Upper lobe of left lung (tissue), 6 donors: ENCODE data around the gene MRPS24. TPM values are rescaled to one million over a fixed set of nuclear protein-coding genes. Genes with fewer than 3 reads are reported as not detected.
"Not testable (repeated sequence)": the region's sequence is repeated elsewhere in the genome, so short reads cannot be mapped to it uniquely, and the experiment has no call there.

Source experiments
- ATAC-seq, 2 donors: fragments of 200-7000 bp; cut with Tn5 transposase; one replicate each; pipeline ENCODE4 v1.9.1; 2022; ENCODE audit warnings: mild to moderate bottlenecking in 2 of 2, moderate library complexity in 2 of 2; ENCODE audit not compliant: low FRiP score in 2 of 2
- DNase-seq, 2 donors: peaks; one replicate each; pipeline ENCODE4 v3.0.0-alpha.2; 2019 to 2020
- H3K27ac ChIP-seq, 4 donors: fragments of 200-600 bp; sonication (generic); one replicate each; pipeline ENCODE4 v1.5.1; 2016 to 2019
- H3K27me3 ChIP-seq, 4 donors: fragments of 200-600 bp; sonication (generic); one replicate each; pipeline ENCODE4 v1.5.1; 2017 to 2019
- H3K36me3 ChIP-seq, 4 donors: fragments of 200-600 bp; sonication (generic); one replicate each; pipeline ENCODE4 v1.5.1; 2016 to 2019
- H3K4me1 ChIP-seq, 4 donors: fragments of 200-600 bp; sonication (generic); one replicate each; pipeline ENCODE4 v1.5.1; 2018 to 2019
- H3K4me3 ChIP-seq, 4 donors: fragments of 200-600 bp; sonication (generic); one replicate each; pipeline ENCODE4 v1.5.1; 2017 to 2019; ENCODE audit warnings: mild to moderate bottlenecking in 2 of 4, moderate library complexity in 1 of 4
- H3K9me3 ChIP-seq, 4 donors: fragments of 200-600 bp; sonication (generic); one replicate each; pipeline ENCODE4 v1.5.1; 2018 to 2019
- EP300 ChIP-seq, 4 donors: sonication (generic); formaldehyde crosslinking; IDR thresholded peaks; one replicate each; pipeline ENCODE4 v1.5.1; 2017; ENCODE audit warnings: antibody characterized with exemption in 4 of 4, control low read depth in 2 of 4
- POLR2A ChIP-seq, 4 donors: fragments of 450-650 bp; IDR thresholded peaks; one replicate each; pipeline ENCODE4 v1.5.1; 2016 to 2017; ENCODE audit warnings: antibody characterized with exemption in 4 of 4, mild to moderate bottlenecking in 2 of 4
- POLR2AphosphoS5 ChIP-seq, 2 donors: sonication (generic); formaldehyde crosslinking; IDR thresholded peaks; one replicate each; pipeline ENCODE4 v1.5.1; 2017; ENCODE audit warnings: antibody characterized with exemption in 2 of 2
- WGBS, 2 donors: methylation state at CpG; one replicate each; pipeline ENCODE4 v1.1.5; 2017 to 2018; 5-methylcytosine and 5-hydroxymethylcytosine counted together
- total RNA-seq, 6 donors: library from RNA; depleted of rRNA in 4 of 6; stranded (reverse); fragments of >200 nt in 4 of 6; gene quantifications; one replicate each; pipeline versions ENCODE4 v1.1.0 to v1.2.1, GENCODE V29; 2016 to 2021
- TF ChIP-seq, protein P1 (sequence below), 6 experiments: fragments of 450-650 bp in 4 of 6; fragments of 200-600 bp in 2 of 6; sonication (generic) in 2 of 6; IDR thresholded peaks; one replicate each; pipeline ENCODE4 v1.5.1; 2016 to 2019; ENCODE audit warnings: antibody characterized with exemption in 6 of 6
- donor health status: DM: no; HTN: no; CAD: no; lungs with moderate emphysema.
- donor health status: DM: no; HTN: yes; CAD: no; lungs with severe emphysema.

The MRPS24 gene
- total RNA-seq, 6 donors from 2014 or later, result 28.7 to 80.0 (median 53.6) TPM

DNA sequence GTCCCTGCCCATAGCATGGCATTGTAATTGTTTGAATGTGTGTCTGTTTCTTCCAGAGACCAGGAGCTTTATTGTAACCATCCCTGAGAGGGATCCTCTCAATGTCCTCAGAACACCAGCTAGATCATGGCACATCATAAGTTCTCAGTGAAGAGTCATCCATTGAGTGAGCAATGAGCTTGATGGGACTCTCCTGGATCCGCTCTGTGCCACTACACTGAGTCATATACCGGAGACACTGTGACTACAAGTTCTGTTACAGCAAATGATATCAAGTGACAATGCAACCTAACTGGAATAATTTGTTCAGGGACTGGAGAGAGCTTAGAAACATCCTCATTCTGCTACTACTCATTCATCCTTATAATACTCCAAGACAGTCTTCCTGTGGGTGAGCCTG is 25.1 kb downstream of the MRPS24 start:
- Histone ChIP-seq H3K4me1 (peaks cover 0 to under 1% (median under 1%) of the 10 kb centered on the region in 4 donors), H3K4me3 (no peak overlapping the region), H3K27ac (no peak overlapping the region), H3K36me3 (no peaks in the 10 kb centered on the region), H3K27me3 (no peaks in the 10 kb centered on the region), H3K9me3 (no peaks in the 10 kb centered on the region)
- 88 to 100% methylated on average over 2 of the region's 2 CpGs for WGBS, 2 donors
- TF ChIP-seq, protein P1, sequence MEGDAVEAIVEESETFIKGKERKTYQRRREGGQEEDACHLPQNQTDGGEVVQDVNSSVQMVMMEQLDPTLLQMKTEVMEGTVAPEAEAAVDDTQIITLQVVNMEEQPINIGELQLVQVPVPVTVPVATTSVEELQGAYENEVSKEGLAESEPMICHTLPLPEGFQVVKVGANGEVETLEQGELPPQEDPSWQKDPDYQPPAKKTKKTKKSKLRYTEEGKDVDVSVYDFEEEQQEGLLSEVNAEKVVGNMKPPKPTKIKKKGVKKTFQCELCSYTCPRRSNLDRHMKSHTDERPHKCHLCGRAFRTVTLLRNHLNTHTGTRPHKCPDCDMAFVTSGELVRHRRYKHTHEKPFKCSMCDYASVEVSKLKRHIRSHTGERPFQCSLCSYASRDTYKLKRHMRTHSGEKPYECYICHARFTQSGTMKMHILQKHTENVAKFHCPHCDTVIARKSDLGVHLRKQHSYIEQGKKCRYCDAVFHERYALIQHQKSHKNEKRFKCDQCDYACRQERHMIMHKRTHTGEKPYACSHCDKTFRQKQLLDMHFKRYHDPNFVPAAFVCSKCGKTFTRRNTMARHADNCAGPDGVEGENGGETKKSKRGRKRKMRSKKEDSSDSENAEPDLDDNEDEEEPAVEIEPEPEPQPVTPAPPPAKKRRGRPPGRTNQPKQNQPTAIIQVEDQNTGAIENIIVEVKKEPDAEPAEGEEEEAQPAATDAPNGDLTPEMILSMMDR (IDR thresholded peaks at IDR 0.05), result no peak
- TF ChIP-seq EP300 (IDR thresholded peaks at IDR 0.05), result no peak
- no peak for TF ChIP-seq POLR2A (IDR thresholded peaks at IDR 0.05)
- TF ChIP-seq POLR2AphosphoS5 (IDR thresholded peaks at IDR 0.05), result no peak
- DNase-seq, result no peak
- no peak for ATAC-seq

DNA sequence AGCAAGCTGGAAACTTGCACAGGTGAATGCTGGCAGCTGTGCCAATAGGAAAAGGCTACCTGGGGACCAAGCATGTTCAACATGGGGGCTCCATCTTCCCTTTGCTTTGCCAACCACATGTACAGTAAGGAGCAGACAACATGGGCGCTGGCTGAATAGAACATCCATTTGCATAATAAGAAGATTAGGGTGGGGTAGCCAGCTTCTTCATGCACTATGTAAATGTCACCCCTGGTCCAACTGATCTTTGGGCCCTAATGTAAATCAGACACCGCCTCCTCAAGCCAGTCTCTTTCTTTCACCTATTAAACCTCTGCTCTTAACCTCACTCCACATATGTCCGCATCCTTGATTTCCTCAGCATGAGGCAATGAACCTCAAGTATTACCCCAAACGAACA is 26.0 kb downstream of the MRPS24 start:
- no peak overlapping the region for H3K4me3 ChIP-seq
- no peaks in the 10 kb centered on the region for H3K27me3 ChIP-seq
- no peak for TF ChIP-seq POLR2A (IDR thresholded peaks at IDR 0.05)
- TF ChIP-seq EP300 (IDR thresholded peaks at IDR 0.05), result no peak
- no peak for TF ChIP-seq POLR2AphosphoS5 (IDR thresholded peaks at IDR 0.05)
- TF ChIP-seq, protein P1 (IDR thresholded peaks at IDR 0.05), result no peak
- peaks cover 0 to 9% (median 5%) of the 10 kb centered on the region in 4 donors for H3K4me1 ChIP-seq
- H3K27ac ChIP-seq, result no peak overlapping the region
- no peak for ATAC-seq
- no peaks in the 10 kb centered on the region for H3K36me3 ChIP-seq
- DNase-seq, result no peak
- H3K9me3 ChIP-seq, result no peaks in the 10 kb centered on the region
- 92 to 98% methylated on average over 4 of the region's 4 CpGs for WGBS, 2 donors

DNA sequence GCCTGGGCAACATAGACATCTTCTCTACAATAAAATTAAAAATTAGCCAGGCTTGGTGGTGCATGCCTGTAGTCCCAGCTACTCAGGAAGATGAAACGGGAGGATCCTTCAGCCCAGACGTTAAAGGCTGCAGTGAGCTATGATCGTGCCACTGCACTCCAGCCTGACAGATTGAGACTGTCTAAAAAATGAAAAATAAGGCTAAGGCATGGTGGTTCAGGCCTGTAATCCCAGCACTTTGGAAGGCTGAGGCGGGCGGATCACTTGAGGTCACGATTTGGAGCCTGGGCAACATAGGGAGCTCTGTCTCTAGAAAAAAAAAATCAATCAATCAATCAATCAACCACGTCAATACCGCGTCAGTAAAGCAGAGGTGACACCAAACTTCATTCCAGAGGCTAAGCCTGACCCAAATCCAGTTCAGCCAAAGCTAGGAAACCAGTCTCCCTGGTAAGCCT is 31.1 kb downstream of the MRPS24 start:
- no peak for ATAC-seq

DNA sequence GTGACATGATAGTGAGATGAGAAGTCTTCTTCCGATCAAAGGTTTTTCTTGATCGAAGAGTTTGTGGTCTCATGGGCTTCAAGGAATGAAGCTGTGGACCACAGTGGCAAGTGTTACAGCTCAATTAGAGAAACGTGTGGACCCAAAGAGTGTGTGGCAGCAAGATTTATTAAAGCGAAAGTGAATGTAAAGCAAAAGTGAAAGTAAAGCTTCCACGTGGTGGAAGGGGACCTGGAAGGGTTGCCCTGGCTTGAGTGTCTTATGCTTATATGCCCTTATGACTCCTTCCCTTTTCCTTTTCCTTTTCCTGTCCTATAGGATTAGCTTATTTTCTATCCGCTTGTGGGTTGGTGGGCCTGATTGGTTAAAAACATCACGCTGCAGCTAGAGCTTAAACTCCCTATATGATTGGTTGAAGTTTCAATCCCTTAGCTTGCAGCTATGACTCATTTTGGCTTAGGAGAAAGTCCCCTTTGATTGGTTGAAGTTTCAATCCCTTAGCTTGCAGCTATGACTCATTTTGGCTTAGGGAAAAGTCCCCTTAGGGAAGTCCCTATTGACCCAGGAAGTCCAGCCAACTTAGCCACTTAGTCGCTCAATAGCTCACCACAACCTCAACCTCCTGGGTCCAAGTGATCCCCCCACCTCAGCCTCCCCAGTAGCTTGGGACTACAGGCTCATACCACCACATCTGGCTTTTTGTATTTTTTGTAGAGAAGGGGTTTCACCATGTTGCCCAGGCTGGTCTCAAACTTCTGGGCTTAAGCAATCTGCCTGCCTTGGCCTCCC is 34.7 kb downstream of the MRPS24 start:
- 58 to 61% methylated on average over 8 of the region's 8 CpGs for WGBS, 2 donors
- DNase-seq, result no peak
- H3K27ac ChIP-seq, result peak overlapping the region in 1 of 4 donors; percentile 28

More for the DNA sequence above, 31.1 kb downstream of the MRPS24 start:
- Histone ChIP-seq H3K4me1 (peaks cover 0 to 19% (median 5%) of the 10 kb centered on the region in 4 donors), H3K9me3 (no peaks in the 10 kb centered on the region), H3K36me3 (no peaks in the 10 kb centered on the region), H3K27ac (no peak overlapping the region), H3K27me3 (no peaks in the 10 kb centered on the region), H3K4me3 (no peak overlapping the region)
- no peak for DNase-seq
- WGBS, 2 donors, result 76 to 85% methylated on average over 9 of the region's 9 CpGs
- TF ChIP-seq, protein P1 (IDR thresholded peaks at IDR 0.05), result no peak
- TF ChIP-seq POLR2A (IDR thresholded peaks at IDR 0.05), result no peak
- no peak for TF ChIP-seq EP300 (IDR thresholded peaks at IDR 0.05)
- no peak for TF ChIP-seq POLR2AphosphoS5 (IDR thresholded peaks at IDR 0.05)

DNA sequence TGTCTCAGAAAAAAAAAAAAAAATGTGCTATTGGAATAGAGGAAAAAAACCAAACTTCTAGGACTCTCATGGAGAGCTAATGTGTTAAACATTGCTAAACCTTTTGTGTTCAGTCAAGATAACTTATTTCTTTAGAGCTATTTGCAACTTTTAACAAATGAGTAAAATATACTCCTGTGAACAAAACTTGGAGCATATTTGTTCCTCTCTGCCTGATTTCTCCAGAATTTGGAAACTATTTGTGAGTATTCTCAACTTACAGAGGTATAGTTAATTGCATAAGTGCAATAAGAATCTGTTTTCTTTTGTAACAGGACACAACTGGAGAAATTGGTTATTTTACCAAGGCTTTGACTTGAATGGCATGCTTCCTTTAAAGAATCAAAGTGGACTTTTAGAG is 38.4 kb downstream of the MRPS24 start:
- H3K4me1 ChIP-seq, H3K4me3 ChIP-seq, H3K27ac ChIP-seq, DNase-seq, ATAC-seq, H3K9me3 ChIP-seq, H3K36me3 ChIP-seq, H3K27me3 ChIP-seq: not testable (repeated sequence)

More for the DNA sequence above, 34.7 kb downstream of the MRPS24 start:
- no peak for ATAC-seq
- no peaks in the 10 kb centered on the region for H3K27me3 ChIP-seq
- peak overlapping the region in 3 of 4 donors; percentile 21 to 43 (median 33) for H3K4me3 ChIP-seq
- TF ChIP-seq EP300 (IDR thresholded peaks at IDR 0.05) (no peak), POLR2AphosphoS5 (IDR thresholded peaks at IDR 0.05) (no peak), POLR2A (IDR thresholded peaks at IDR 0.05) (no peak)
- peaks cover 0 to 19% (median 5%) of the 10 kb centered on the region in 4 donors for H3K4me1 ChIP-seq
- no peaks in the 10 kb centered on the region for H3K9me3 ChIP-seq
- H3K36me3 ChIP-seq, result no peaks in the 10 kb centered on the region
